Heart left ventricle (tissue), 13 donors: Measurements from ENCODE around the gene FAM170A.

Experiments
- POLR2A ChIP-seq, 2 donors: fragments of 450-650 bp; IDR thresholded peaks; one replicate each; pipeline ENCODE4 v1.6.1; 2017; ENCODE audit warnings: antibody characterized with exemption in 2 of 2, mild to moderate bottlenecking in 2 of 2, moderate library complexity in 2 of 2
- TF ChIP-seq, protein P1 (sequence below), 12 donors: fragments of 200-600 bp; sonication (generic) in 4 of 12; IDR thresholded peaks; one replicate each; pipeline versions ENCODE4 v1.5.0 to v1.8.0; 2018 to 2022; ENCODE audit warnings: antibody characterized with exemption in 12 of 12, mild to moderate bottlenecking in 5 of 12
- donor health status: ischemic (EF 13 %, LVEDD 7.1; RV severe dilation, severe dysfunction).
- donor health status: DM: no; HTN: yes; CAD: no.
- donor health status: DM: no; HTN: no; CAD: no.
- donor health status: ischemic (EF 25% LVEDD 6.9; RV normal size, moderate dysfunction).
- donor health status: ischemic (EF 25% LVEDD 5.7; RV mildly dilated, moderate dysfunction).
- donor health status: ischemic (EF 35%, LVEDD 5.7; RV mildly dilated, moderate dysfunction).
- donor health status: nonischemic (EF 11% LVEDD 7.7; RV severe dilation, severe dysfunction).
- donor health status: DM: yes; HTN: yes; CAD: no.
- donor health status: PGD.
- donor health status: ischemic (EF 29% LVEDD 5.4; RV normal size, mild dysfunction).
- donor health status: nonischemic (EF 23%, LVEDD 6.1; RV moderate dilation, normal function).

DNA sequence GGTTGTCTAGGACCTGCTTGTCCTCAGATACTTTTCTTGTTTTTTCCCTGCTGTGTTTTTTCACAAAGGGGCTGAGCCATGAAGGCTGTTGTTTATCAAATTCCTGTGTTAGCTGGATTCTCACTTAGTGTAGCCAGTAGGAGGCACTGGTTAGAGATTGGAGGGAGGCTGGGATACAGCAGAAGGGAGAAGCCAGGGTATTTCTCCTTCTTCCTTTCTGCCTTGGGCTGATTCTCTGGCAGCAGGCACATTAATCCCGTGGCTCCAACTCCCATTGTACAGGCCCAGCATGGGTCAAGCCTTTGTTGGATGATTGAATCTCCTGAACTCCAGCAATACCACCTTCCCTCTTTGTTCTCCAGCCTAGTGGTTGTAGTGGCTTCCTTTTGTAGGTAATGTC lies 46.4 kb upstream of the FAM170A start:
- TF ChIP-seq POLR2A (IDR thresholded peaks at IDR 0.05), result no peak
- TF ChIP-seq, protein P1, sequence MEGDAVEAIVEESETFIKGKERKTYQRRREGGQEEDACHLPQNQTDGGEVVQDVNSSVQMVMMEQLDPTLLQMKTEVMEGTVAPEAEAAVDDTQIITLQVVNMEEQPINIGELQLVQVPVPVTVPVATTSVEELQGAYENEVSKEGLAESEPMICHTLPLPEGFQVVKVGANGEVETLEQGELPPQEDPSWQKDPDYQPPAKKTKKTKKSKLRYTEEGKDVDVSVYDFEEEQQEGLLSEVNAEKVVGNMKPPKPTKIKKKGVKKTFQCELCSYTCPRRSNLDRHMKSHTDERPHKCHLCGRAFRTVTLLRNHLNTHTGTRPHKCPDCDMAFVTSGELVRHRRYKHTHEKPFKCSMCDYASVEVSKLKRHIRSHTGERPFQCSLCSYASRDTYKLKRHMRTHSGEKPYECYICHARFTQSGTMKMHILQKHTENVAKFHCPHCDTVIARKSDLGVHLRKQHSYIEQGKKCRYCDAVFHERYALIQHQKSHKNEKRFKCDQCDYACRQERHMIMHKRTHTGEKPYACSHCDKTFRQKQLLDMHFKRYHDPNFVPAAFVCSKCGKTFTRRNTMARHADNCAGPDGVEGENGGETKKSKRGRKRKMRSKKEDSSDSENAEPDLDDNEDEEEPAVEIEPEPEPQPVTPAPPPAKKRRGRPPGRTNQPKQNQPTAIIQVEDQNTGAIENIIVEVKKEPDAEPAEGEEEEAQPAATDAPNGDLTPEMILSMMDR (IDR thresholded peaks at IDR 0.05), result no peak
